Fibroblast of lung (primary cell): ENCODE results near the gene FYN. TPM values are rescaled to one million over a fixed set of nuclear protein-coding genes. Genes with fewer than 3 reads are reported as not detected.

Source experiments
- DNase-seq, 2 donors: peaks; one replicate each; pipeline versions ENCODE4 v3.0.0 to v3.0.0-alpha.2; 2010; ENCODE audit warnings: low read depth in 2 of 2
- H2AFZ ChIP-seq: 2 replicates; pipeline ENCODE4 v1.5.1; 2012; ENCODE audit warnings: low read length, control low read depth, inconsistent platforms
- H3K27ac ChIP-seq: 2 replicates; pipeline ENCODE4 v1.5.1; 2011; ENCODE audit warnings: low read length, control low read depth; ENCODE audit not compliant: insufficient read depth
- H3K27me3 ChIP-seq: 2 replicates; pipeline ENCODE4 v1.5.1; 2011; ENCODE audit warnings: mild to moderate bottlenecking, low read length; ENCODE audit not compliant: control insufficient read depth, insufficient read depth
- H3K36me3 ChIP-seq: 2 replicates; pipeline ENCODE4 v1.5.1; 2011; ENCODE audit warnings: low read length; ENCODE audit not compliant: control insufficient read depth, insufficient read depth
- H3K4me1 ChIP-seq: 2 replicates; pipeline ENCODE4 v1.5.1; 2011; ENCODE audit warnings: low read length; ENCODE audit not compliant: control insufficient read depth, insufficient read depth; ENCODE audit errors: extremely low read depth
- H3K4me2 ChIP-seq: 2 replicates; pipeline ENCODE4 v1.5.1; 2011; ENCODE audit warnings: low read length, control low read depth; ENCODE audit not compliant: insufficient read depth; ENCODE audit errors: extremely low read depth
- H3K4me3 ChIP-seq, 4 experiments: fragments of 200-600 bp in 1 of 4; sonication (generic) in 1 of 4; replicated peaks in 1 of 4; 2 replicates each; pipeline ENCODE4 v1.5.1; 2011 to 2016; ENCODE audit warnings: low read length in 4 of 4, low read depth in 3 of 4, mild to moderate bottlenecking in 3 of 4, control low read depth in 2 of 4, inconsistent platforms in 1 of 4, mixed read lengths in 1 of 4; ENCODE audit not compliant: insufficient read depth in 1 of 4; ENCODE audit errors: control extremely low read depth in 1 of 4
- H3K79me2 ChIP-seq: 2 replicates; pipeline ENCODE4 v1.5.1; 2012; ENCODE audit warnings: mild to moderate bottlenecking, low read length, inconsistent platforms; ENCODE audit not compliant: control insufficient read depth, insufficient read depth
- H3K9ac ChIP-seq: 2 replicates; pipeline ENCODE4 v1.5.1; 2011; ENCODE audit warnings: mild to moderate bottlenecking, low read length, control low read depth; ENCODE audit not compliant: insufficient read depth
- H3K9me3 ChIP-seq: 2 replicates; pipeline ENCODE4 v1.5.1; 2012; ENCODE audit warnings: low read depth, low read length; ENCODE audit not compliant: control insufficient read depth, insufficient read depth
- H4K20me1 ChIP-seq: 2 replicates; pipeline ENCODE4 v1.5.1; 2011; ENCODE audit warnings: low read length; ENCODE audit not compliant: control insufficient read depth, insufficient read depth; ENCODE audit errors: extremely low read depth
- EZH2 ChIP-seq: IDR thresholded peaks from 2 replicates; pipeline ENCODE4 v1.5.1; 2012; ENCODE audit warnings: low read length, control low read depth, mild to moderate bottlenecking; ENCODE audit errors: missing control alignments
- polyA plus RNA-seq, 2 donors: library from polyadenylated mRNA; depleted of rRNA in 1 of 2; stranded (reverse) in 1 of 2; unstranded in 1 of 2; fragments of >200 nt; gene quantifications; 2 replicates each; pipeline ENCODE4 v1.2.1, GENCODE V29; 2011 to 2012; ENCODE audit warnings: missing spikeins in 1 of 2
- total RNA-seq: library from RNA; depleted of rRNA; stranded (reverse); fragments of >200 nt; gene quantifications from 2 replicates; pipeline ENCODE4 v1.2.1, GENCODE V29; 2014
- TF ChIP-seq, protein P1 (sequence below), 2 donors: IDR thresholded peaks in 1 of 2; conservative IDR thresholded peaks in 1 of 2; 1 replicate in 1 of 2; 2 replicates in 1 of 2; pipeline ENCODE4 v1.5.1; 2011 to 2012; ENCODE audit warnings: low read length in 2 of 2, control low read depth in 1 of 2, inconsistent platforms in 1 of 2, low read depth in 1 of 2, mild to moderate bottlenecking in 1 of 2

FYN gene
- total and polyA plus RNA-seq, 2 donors (not counting 1 experiment from before 2014, with no cell fraction given) = 64.7 TPM

DNA sequence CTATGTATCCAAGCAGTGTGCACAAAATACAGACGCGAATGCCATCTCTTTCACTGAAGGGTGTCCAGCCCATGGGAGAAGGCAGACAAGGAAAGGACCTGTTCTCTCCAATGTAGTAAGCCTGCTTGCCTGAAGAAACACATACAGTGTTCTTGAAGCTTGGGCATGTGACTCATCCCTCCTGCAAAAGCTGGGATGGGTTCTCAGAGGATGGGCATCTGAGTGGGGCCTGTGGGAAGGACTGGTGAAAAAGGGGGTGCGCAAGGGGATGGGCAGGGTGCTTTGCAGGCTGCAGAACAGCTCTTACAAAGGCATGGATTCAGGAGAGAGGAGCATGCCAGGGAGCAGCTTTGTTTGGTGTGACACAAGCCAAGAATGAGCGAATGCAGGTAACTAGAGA, 128.1 kb downstream of the FYN start:
- H3K9me3 ChIP-seq = no peaks in the 10 kb centered on the region
- H3K9ac ChIP-seq = no peak overlapping the region
- TF ChIP-seq EZH2 = no peak
- TF ChIP-seq, protein P1, sequence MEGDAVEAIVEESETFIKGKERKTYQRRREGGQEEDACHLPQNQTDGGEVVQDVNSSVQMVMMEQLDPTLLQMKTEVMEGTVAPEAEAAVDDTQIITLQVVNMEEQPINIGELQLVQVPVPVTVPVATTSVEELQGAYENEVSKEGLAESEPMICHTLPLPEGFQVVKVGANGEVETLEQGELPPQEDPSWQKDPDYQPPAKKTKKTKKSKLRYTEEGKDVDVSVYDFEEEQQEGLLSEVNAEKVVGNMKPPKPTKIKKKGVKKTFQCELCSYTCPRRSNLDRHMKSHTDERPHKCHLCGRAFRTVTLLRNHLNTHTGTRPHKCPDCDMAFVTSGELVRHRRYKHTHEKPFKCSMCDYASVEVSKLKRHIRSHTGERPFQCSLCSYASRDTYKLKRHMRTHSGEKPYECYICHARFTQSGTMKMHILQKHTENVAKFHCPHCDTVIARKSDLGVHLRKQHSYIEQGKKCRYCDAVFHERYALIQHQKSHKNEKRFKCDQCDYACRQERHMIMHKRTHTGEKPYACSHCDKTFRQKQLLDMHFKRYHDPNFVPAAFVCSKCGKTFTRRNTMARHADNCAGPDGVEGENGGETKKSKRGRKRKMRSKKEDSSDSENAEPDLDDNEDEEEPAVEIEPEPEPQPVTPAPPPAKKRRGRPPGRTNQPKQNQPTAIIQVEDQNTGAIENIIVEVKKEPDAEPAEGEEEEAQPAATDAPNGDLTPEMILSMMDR (conservative IDR thresholded peaks at IDR 0.05 in 1 of 2, IDR thresholded peaks at IDR 0.05 in 1 of 2; ENCODE audit: low read depth in 1 of 2, low read length in 2 of 2) = no peak
- no peaks in the 10 kb centered on the region for H3K79me2 ChIP-seq
- no peaks in the 10 kb centered on the region for H4K20me1 ChIP-seq
- H2AFZ ChIP-seq = no peak overlapping the region
- H3K27me3 ChIP-seq = no peaks in the 10 kb centered on the region
- no peak overlapping the region for H3K4me3 ChIP-seq
- H3K36me3 ChIP-seq = no peaks in the 10 kb centered on the region
- no peak overlapping the region for H3K27ac ChIP-seq
- peaks cover 11% of the 10 kb centered on the region for H3K4me1 ChIP-seq
- DNase-seq = peak in 1 of 2 donors; percentile 37
- H3K4me2 ChIP-seq = no peak overlapping the region

DNA sequence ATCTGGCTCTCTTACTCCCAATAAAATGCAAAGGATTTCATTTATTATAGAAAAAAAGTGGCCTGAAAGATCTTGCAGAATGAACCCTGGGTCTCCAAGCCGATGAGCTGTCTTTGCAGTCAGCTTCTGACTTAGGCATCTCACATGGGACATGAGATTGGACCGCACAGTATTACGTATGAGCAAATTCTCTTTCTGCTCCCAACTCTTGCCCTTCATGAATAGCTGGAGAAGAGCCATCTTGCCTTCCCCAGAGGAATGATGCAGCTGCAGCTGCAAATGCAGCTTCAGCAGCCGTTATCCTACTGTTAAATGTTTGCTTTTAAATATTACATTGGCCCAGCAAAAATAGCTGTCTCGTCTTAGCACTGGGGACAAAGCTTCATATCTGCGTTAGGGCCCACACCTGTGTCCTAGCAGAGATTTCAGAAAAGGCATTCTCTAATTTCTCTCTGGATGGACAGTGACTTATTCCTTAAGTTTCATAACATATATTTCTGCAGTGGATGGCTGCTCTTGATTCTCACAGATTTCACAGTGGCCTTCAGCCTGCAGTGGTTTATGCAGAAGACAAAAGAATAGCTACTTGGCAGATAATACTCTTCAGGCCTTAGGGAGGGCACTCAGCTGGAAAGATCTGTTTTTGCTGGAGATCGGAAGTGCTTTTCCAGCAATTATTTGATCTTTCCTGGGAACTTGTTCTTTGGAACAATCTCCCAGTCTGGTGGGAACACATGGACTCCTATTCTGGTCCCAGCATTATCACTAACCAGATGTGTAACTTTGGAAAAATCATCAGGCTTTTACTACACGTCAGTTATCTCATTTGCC, 129.2 kb downstream of the FYN start:
- Histone ChIP-seq H3K79me2 (no peaks in the 10 kb centered on the region), H4K20me1 (no peaks in the 10 kb centered on the region), H3K4me3 (no peak overlapping the region), H3K27ac (peak overlapping the region; percentile 30), H3K27me3 (no peaks in the 10 kb centered on the region), H3K4me2 (peak overlapping the region; percentile 19), H3K9ac (no peak overlapping the region), H3K9me3 (no peaks in the 10 kb centered on the region), H2AFZ (no peak overlapping the region), H3K4me1 (peaks cover 11% of the 10 kb centered on the region), H3K36me3 (no peaks in the 10 kb centered on the region)
- TF ChIP-seq EZH2 = no peak
- TF ChIP-seq, protein P1 (conservative IDR thresholded peaks at IDR 0.05 in 1 of 2, IDR thresholded peaks at IDR 0.05 in 1 of 2; ENCODE audit: low read depth in 1 of 2, low read length in 2 of 2) = no peak
- peak; percentile 80 to 90 for DNase-seq

DNA sequence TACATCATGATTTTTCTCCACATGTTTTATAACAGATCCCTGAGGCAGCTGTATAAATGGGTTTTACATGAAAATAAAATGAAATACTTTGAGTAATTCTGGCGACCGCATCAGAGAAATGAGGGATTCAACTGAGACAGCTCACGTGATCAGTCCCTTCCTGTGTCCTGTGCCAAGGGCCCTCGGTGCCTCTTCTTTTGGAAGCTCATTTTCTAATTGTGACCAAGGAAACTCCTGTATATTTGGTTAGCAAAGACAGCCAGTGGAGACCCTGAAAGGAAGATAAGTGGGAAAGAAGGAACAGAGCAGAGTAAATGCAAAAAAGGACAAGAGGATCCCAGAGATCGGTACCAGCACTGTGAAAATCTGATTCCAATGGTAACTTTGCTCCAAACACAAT, 129.9 kb downstream of the FYN start:
- H3K36me3 ChIP-seq = no peaks in the 10 kb centered on the region
- no peaks in the 10 kb centered on the region for H4K20me1 ChIP-seq
- peaks cover 11% of the 10 kb centered on the region for H3K4me1 ChIP-seq
- TF ChIP-seq EZH2 = no peak
- TF ChIP-seq, protein P1 (conservative IDR thresholded peaks at IDR 0.05 in 1 of 2, IDR thresholded peaks at IDR 0.05 in 1 of 2; ENCODE audit: low read depth in 1 of 2, low read length in 2 of 2) = no peak
- DNase-seq = no peak
- H3K9me3 ChIP-seq = no peaks in the 10 kb centered on the region
- H3K27me3 ChIP-seq = no peaks in the 10 kb centered on the region
- H2AFZ ChIP-seq = no peak overlapping the region
- H3K9ac ChIP-seq = no peak overlapping the region
- H3K4me2 ChIP-seq = peak overlapping the region; percentile 19
- peak overlapping the region; percentile 24 for H3K27ac ChIP-seq
- no peak overlapping the region for H3K4me3 ChIP-seq
- H3K79me2 ChIP-seq = no peaks in the 10 kb centered on the region
